BLaER1 (cell line): ENCODE measurements around the gene ENGASE.

Experiments used
- H3K27ac ChIP-seq: shearing (Covaris generic); formaldehyde crosslinking; 2 replicates; pipeline ENCODE4 v1.8.1; 2022
- H3K27me3 ChIP-seq: shearing (Covaris generic); formaldehyde crosslinking; 2 replicates; pipeline ENCODE4 v1.8.1; 2022
- H3K36me3 ChIP-seq: shearing (Covaris generic); formaldehyde crosslinking; 2 replicates; pipeline ENCODE4 v1.8.1; 2022
- H3K4me1 ChIP-seq: shearing (Covaris generic); formaldehyde crosslinking; 2 replicates; pipeline ENCODE4 v1.8.1; 2022
- H3K4me2 ChIP-seq: shearing (Covaris generic); formaldehyde crosslinking; 2 replicates; pipeline ENCODE4 v1.8.1; 2022
- H3K4me3 ChIP-seq: shearing (Covaris generic); formaldehyde crosslinking; 2 replicates; pipeline ENCODE4 v1.8.1; 2022
- H3K9ac ChIP-seq: shearing (Covaris generic); formaldehyde crosslinking; 2 replicates; pipeline ENCODE4 v1.8.1; 2022
- H3K9me3 ChIP-seq: shearing (Covaris generic); formaldehyde crosslinking; 2 replicates; pipeline ENCODE4 v1.8.1; 2022
- H4K20me1 ChIP-seq: shearing (Covaris generic); formaldehyde crosslinking; 2 replicates; pipeline ENCODE4 v1.8.1; 2022
- Cebpa-rat ChIP-seq: shearing (Covaris generic); IDR thresholded peaks from 2 replicates; pipeline ENCODE4 v1.8.1; 2022

ENGASE gene

DNA sequence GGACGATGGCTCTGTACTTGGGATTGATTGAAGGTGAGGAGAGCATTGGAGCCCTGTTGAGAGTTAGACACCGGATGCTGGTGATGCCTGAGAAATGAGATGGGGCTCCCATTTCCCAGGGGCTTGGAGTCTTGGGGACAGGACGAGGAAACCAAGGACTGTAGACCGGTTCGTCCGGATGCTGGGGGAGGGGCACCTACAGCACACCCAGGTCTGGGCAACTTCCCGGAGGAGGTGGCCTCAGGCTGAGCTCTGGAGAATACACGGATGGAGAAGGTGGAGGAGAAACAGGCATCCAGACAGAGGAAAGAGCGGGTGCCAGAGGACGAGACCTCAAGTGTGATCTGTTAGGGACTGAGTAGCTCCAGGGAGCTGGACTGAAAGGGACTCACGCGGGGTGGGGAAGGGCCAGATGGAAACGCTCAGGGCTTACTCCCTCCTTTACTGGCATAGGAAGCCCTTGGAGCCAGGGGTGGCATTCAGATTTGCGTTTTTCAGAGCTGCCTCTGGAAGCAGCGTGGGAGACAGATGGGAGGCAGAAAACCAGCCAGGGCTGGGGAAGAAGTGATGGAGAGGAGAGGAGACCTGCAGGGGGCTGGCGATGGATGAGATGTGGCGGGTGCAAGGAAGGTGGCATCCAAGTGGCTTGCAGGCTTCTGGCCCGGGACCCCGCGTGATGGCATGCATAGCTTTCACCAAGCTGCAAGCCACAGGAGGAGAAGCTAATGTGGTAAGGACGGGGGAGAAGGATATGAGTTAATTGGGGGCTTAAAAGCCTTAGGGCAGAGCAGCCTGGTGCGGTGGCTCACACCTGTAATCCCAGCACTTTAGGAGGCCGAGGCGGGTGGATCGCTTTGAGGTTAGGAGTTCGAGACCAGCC lies 42.4 kb upstream of the ENGASE start:
- Histone ChIP-seq H3K4me1 (peaks cover 51% of the 10 kb centered on the region), H3K9me3 (no peaks in the 10 kb centered on the region), H3K27ac (no peak overlapping the region), H3K36me3 (no peaks in the 10 kb centered on the region), H3K4me2 (no peak overlapping the region), H3K27me3 (no peaks in the 10 kb centered on the region), H3K4me3 (no peak overlapping the region), H3K9ac (no peak overlapping the region), H4K20me1 (no peaks in the 10 kb centered on the region)
- TF ChIP-seq Cebpa-rat: no peak

DNA sequence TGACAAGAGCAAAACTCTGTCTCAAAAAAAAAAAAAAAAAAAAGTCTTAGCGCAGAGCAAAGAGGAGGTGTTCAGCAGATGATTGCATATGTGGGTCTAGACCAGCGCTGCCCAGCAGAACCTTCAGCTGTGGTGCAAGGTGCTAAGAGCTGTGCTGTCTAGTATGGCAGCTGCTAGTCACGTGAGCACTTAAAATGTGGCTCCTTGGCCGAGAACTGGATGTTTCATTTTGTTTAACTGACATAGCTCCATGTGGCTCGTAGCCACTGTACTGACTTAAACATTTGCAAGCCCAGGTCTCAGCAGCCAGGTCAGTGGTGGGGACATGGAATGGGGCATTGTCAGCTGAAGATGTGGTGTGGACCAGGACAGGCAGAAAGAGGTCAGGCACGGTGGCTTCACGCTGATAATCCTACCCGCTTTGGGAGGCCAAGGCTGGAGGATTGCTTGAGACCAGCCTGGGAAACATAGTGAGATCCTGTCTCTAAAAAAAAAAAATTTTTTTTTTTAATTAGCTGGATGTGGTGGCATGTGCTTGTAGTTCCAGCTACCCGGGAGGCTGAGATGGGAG lies 41.5 kb upstream of the ENGASE start:
- H4K20me1 ChIP-seq: no peaks in the 10 kb centered on the region
- no peak overlapping the region for H3K4me2 ChIP-seq
- no peaks in the 10 kb centered on the region for H3K9me3 ChIP-seq
- no peak for TF ChIP-seq Cebpa-rat
- H3K4me3 ChIP-seq: no peak overlapping the region
- H3K27me3 ChIP-seq: no peaks in the 10 kb centered on the region
- no peak overlapping the region for H3K27ac ChIP-seq
- H3K9ac ChIP-seq: no peak overlapping the region
- no peaks in the 10 kb centered on the region for H3K36me3 ChIP-seq
- peaks cover 42% of the 10 kb centered on the region for H3K4me1 ChIP-seq

DNA sequence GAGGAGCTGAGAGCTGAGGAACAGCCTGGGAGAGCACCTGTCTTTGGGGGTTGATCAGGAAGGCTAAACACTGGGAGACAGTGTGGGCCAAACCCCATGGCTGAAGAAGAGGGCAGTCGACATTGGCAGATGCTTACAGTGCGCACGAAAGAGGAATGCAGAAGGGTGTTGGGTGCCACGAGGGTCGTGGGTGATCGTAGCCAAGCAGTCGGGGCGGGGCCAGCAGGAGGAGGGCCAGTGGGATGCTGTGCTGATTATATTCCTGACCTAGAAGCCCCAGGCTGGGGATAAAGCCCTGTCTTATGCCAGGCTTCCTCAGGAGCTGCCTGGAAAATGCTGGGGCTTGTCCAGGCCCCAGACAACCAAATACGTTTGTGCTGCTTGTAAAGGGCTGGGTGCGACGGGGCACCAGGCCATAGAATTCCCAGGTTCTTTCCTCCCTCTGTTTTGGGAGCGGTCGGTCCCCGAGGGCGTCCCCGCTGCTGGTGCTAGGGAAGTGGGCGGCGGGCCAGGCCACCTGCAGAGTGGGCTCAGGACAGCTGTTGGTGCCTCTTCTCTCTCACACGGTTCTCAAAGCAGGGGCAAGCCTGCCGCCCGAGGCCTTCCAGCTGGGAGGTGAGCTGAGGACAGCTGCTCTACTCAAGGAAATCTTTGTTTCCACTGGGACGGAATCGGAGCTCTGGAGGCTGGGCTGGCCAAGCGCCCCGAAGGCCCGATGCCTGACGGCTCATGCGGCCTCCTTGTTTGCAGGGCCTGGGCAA lies 40.7 kb upstream of the ENGASE start:
- Histone ChIP-seq H3K4me2 (no peak overlapping the region), H3K9me3 (no peaks in the 10 kb centered on the region), H3K27ac (no peak overlapping the region), H4K20me1 (no peaks in the 10 kb centered on the region), H3K36me3 (no peaks in the 10 kb centered on the region), H3K4me1 (peaks cover 34% of the 10 kb centered on the region), H3K9ac (no peak overlapping the region), H3K27me3 (no peaks in the 10 kb centered on the region), H3K4me3 (no peak overlapping the region)
- TF ChIP-seq Cebpa-rat: no peak

DNA sequence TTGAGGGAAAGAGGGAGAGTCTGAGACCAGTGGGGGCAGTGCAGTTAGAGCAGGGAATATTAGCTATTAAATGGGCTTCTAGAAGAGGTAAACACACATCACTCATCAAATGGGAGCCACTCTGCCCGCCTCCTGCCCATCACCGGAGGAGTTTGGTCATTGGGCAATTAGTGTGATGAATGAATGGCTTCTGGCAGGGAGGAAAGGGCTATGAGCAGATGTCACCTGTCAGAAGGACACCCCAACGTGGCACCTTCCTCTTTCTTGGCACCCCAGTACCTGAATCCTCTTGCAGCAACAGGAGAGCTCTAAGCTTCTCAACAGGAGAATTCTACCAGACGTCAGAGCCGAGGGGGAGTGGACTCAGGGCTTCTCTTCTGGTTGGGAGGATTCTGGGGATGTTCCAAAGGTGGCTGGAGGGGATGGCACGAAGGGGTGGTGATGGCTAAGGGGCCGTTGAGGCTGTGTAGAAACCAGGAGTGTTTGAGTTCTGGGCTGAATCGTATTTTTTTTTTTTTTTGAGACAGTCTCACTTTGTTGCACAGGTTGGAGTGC lies 39.6 kb upstream of the ENGASE start:
- H3K27ac ChIP-seq: no peak overlapping the region
- no peak overlapping the region for H3K9ac ChIP-seq
- no peak overlapping the region for H3K4me3 ChIP-seq
- H3K9me3 ChIP-seq: no peaks in the 10 kb centered on the region
- H4K20me1 ChIP-seq: no peaks in the 10 kb centered on the region
- no peak overlapping the region for H3K4me2 ChIP-seq
- peaks cover 24% of the 10 kb centered on the region for H3K4me1 ChIP-seq
- H3K36me3 ChIP-seq: no peaks in the 10 kb centered on the region
- H3K27me3 ChIP-seq: no peaks in the 10 kb centered on the region
- TF ChIP-seq Cebpa-rat: no peak

DNA sequence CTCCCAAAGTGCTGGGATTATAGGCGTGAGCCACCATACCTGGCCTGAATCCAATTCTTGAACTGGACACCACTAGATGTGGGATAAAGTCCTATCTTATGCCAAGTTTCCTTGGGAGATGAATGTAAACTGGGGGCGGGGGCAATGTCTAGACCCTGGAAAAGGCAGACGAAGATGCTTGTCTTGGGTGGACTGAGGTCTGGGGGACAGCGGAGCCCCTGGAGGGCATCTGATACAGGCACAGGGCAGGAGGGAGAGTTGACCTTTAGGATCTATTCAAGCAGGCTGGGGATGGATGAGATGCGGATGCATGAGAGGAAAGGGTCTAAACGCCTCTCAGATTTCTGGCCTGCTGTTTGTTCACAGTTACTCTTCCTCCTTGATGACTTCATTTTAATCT lies 38.9 kb upstream of the ENGASE start:
- peaks cover 18% of the 10 kb centered on the region for H3K4me1 ChIP-seq
- no peak overlapping the region for H3K4me2 ChIP-seq
- H3K36me3 ChIP-seq: no peaks in the 10 kb centered on the region
- no peak overlapping the region for H3K27ac ChIP-seq
- TF ChIP-seq Cebpa-rat: no peak
- H3K9ac ChIP-seq: no peak overlapping the region
- H4K20me1 ChIP-seq: no peaks in the 10 kb centered on the region
- no peaks in the 10 kb centered on the region for H3K27me3 ChIP-seq
- no peaks in the 10 kb centered on the region for H3K9me3 ChIP-seq
- no peak overlapping the region for H3K4me3 ChIP-seq

DNA sequence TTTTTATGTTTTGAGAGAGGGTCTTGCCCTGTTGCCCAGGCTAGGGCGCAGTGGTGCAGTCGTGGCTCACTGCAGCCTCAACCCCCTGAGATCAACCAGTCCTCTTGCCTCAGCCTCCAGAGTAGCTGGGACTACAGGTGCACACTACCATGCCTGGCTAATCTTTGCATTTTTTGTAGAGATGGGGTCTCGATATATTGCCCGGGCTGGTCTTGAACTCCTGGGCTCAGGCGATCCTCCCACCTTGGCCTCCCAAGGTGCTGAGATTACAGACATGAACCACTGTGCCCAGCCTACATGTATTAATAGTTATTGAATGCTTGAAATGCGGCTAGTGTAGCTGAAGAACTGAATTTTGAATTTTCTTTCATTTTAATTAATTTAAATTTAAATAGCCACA lies 38.4 kb upstream of the ENGASE start:
- Histone ChIP-seq H3K4me1 (peaks cover 18% of the 10 kb centered on the region), H3K27ac (no peak overlapping the region), H3K27me3 (no peaks in the 10 kb centered on the region), H3K4me2 (no peak overlapping the region), H3K36me3 (no peaks in the 10 kb centered on the region), H4K20me1 (no peaks in the 10 kb centered on the region), H3K4me3 (no peak overlapping the region), H3K9me3 (no peaks in the 10 kb centered on the region), H3K9ac (no peak overlapping the region)
- TF ChIP-seq Cebpa-rat: no peak

DNA sequence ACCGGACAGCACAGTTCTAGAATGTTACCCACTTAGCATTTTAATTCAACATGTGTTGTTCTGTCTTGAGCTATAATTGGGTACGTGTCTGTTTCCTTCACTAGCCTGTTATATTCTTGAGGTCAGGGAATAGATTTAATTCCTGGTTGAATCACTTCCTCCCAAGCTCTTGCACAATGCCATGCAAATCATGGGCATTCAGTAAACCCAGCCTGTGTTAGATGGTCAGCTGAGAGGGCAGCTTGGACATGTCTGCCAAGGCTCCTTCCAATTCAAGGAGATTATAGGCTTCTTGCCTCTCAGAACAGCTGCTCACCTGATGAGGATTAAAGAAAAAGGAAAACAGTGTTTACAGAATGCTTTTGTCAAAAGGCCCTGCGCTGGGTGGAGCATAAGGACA lies 38.0 kb upstream of the ENGASE start:
- H4K20me1 ChIP-seq: no peaks in the 10 kb centered on the region
- H3K4me1 ChIP-seq: peaks cover 18% of the 10 kb centered on the region
- no peak for TF ChIP-seq Cebpa-rat
- no peak overlapping the region for H3K4me2 ChIP-seq
- no peak overlapping the region for H3K4me3 ChIP-seq
- H3K36me3 ChIP-seq: no peaks in the 10 kb centered on the region
- no peak overlapping the region for H3K27ac ChIP-seq
- no peaks in the 10 kb centered on the region for H3K27me3 ChIP-seq
- H3K9me3 ChIP-seq: no peaks in the 10 kb centered on the region
- no peak overlapping the region for H3K9ac ChIP-seq

DNA sequence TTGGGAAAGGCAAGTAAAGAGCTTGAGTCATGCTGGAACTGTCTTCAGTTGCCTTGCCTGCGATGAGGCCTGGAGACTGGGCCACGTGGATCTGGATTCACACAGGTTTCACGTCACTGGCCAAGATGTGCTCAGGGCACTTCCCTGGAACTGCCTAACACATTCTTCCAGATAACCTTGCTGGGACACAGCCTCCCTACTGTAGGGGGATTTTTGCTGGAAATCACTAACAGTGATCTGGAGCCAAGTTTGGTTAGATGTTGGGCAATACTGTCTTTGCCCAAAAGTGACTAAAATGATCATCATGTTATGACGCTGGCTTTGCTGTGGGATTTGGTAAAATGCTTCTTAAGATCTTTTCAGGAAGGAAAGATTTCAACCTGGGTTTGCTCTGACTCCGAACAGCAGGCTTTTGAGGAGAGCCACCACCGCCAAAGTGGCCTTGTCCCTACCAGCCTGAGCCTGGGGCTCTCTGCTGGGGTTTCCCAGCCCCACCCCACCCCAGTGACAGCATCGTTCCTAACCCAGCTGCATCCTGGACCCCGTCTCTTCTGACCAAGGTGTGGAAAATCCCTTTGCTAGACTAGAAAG lies 36.0 kb upstream of the ENGASE start:
- H3K9ac ChIP-seq: no peak overlapping the region
- H3K4me2 ChIP-seq: no peak overlapping the region
- no peak overlapping the region for H3K4me3 ChIP-seq
- H3K27me3 ChIP-seq: no peaks in the 10 kb centered on the region
- no peak overlapping the region for H3K27ac ChIP-seq
- H4K20me1 ChIP-seq: no peaks in the 10 kb centered on the region
- H3K36me3 ChIP-seq: no peaks in the 10 kb centered on the region
- H3K9me3 ChIP-seq: no peaks in the 10 kb centered on the region
- no peak for TF ChIP-seq Cebpa-rat
- H3K4me1 ChIP-seq: peaks cover 18% of the 10 kb centered on the region

DNA sequence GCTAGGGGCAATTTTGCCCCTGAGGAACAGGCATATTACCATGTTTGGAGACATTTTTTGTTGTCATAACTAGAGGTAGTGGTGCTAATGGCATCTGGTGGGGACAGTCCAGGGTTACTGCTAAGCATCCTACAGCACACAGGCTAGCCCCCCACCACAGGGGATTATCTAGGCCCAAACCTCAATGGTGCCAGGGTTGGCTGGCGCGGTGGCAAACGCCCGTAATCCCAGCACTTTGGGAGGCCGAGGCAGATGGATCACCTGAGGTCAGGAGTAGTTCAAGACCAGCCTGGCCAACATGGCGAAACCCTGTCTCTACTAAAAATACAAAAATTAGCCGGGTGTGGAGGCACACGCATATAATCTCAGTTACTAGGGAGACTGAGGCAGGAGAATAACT lies 35.5 kb upstream of the ENGASE start:
- TF ChIP-seq Cebpa-rat: no peak
- H3K9me3 ChIP-seq: no peaks in the 10 kb centered on the region
- H3K27ac ChIP-seq: no peak overlapping the region
- H3K4me1 ChIP-seq: peaks cover 13% of the 10 kb centered on the region
- no peaks in the 10 kb centered on the region for H3K36me3 ChIP-seq
- no peaks in the 10 kb centered on the region for H3K27me3 ChIP-seq
- H3K9ac ChIP-seq: no peak overlapping the region
- no peak overlapping the region for H3K4me2 ChIP-seq
- no peaks in the 10 kb centered on the region for H4K20me1 ChIP-seq
- H3K4me3 ChIP-seq: no peak overlapping the region

DNA sequence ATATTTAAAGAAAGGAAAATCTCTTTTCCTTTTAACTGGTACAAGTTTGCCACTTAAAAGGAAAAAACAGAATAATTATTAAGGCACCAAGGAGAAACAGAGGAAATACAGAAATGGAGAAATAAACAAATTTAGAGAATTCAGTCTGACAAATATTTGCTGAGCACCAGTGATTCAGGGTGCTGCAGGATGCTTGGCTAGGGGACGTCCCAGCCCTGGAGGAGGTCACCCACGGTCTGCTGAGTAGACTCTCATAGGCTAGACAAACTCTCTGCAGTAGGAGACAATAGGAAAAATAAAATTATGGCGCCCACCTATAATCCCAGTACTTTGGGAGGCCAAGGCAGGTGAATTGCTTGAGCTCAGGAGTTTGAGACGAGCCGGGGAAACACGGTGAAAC lies 34.7 kb upstream of the ENGASE start:
- no peak for TF ChIP-seq Cebpa-rat
- Histone ChIP-seq H4K20me1 (no peaks in the 10 kb centered on the region), H3K4me3 (no peak overlapping the region), H3K9me3 (no peaks in the 10 kb centered on the region), H3K4me1 (peaks cover 11% of the 10 kb centered on the region; the same call in 1 of the 2 replicates), H3K9ac (no peak overlapping the region), H3K27ac (no peak overlapping the region), H3K27me3 (no peaks in the 10 kb centered on the region), H3K36me3 (no peaks in the 10 kb centered on the region), H3K4me2 (no peak overlapping the region)
